Measurements from ENCODE around the gene PHLDA3. TPM values are rescaled to one million over a fixed set of nuclear protein-coding genes. Genes with fewer than 3 reads are reported as not detected.

PHLDA3 gene
- total and polyA plus RNA-seq, 2 donors (not counting 3 experiments of a cell fraction or from before 2014, with no cell fraction given) = 21.4 to 29.5 TPM

- no peak overlapping the region for H3K4me3 ChIP-seq (replicated peaks in 1 of 3; ENCODE audit: insufficient read depth in 1 of 3, low read depth in 1 of 3, low read length in 3 of 3)
- no peak overlapping the region for H3K4me2 ChIP-seq (ENCODE audit: insufficient read depth, low read length)
- H3K9ac ChIP-seq (replicated peaks; ENCODE audit: extremely low read depth, insufficient read depth, low read length) = no peak overlapping the region
- no peaks in the 10 kb centered on the region for H4K20me1 ChIP-seq (replicated peaks; ENCODE audit: control insufficient read depth, extremely low read depth, insufficient read depth, low read length)
- no peak overlapping the region for H3K27ac ChIP-seq (ENCODE audit: insufficient read depth, low read depth, low read length)
- ChIA-PET POLR2A (interaction anchor here (1.1 kb wide), 1 partner anchor 10 kb away, joined by 3 read pairs; the partner anchor contains the start of gene PHLDA3), CTCF (interaction anchor here (1.0 to 6.7 kb wide), 2 partner anchors 11 to 23 kb away, joined by 4 to 58 read pairs; no protein-coding TSS in a partner anchor)
- no peak overlapping the region for H2AFZ ChIP-seq (ENCODE audit: low read depth, low read length)
- H3K4me1 ChIP-seq (ENCODE audit: control insufficient read depth, extremely low read depth, insufficient read depth, low read length) = peaks cover 13% of the 10 kb centered on the region
- FAIRE-seq (no peak), DNase-seq (ENCODE audit: low read depth, low spot score) (no peak)
- H3K9me1 ChIP-seq (replicated peaks; ENCODE audit: control insufficient read depth, extremely low read depth, insufficient read depth, low read length) = no peaks in the 10 kb centered on the region
- no peaks in the 10 kb centered on the region for H3K27me3 ChIP-seq (ENCODE audit: control insufficient read depth in 2 of 2, insufficient read depth in 2 of 2, low read length in 2 of 2)
- dilution Hi-C loops (cut with MboI; ENCODE audit: extremely low pct_ligation_motif_present, low sequenced_read_pairs) (no loop called here), intact Hi-C loops (cut with micrococcal nuclease) (no loop called here)
- no peaks in the 10 kb centered on the region for H3K79me2 ChIP-seq (ENCODE audit: control insufficient read depth, insufficient read depth, low read length)
- H3K36me3 ChIP-seq (ENCODE audit: control insufficient read depth in 2 of 2, extremely low read depth in 1 of 2, insufficient read depth in 2 of 2, low read length in 2 of 2) = no peaks in the 10 kb centered on the region
- no peaks in the 10 kb centered on the region for H3K9me3 ChIP-seq (replicated peaks; ENCODE audit: control insufficient read depth, insufficient read depth, low read length)
- TF ChIP-seq EZH2 (IDR thresholded peaks at IDR 0.05; ENCODE audit: borderline replicate concordance, low read depth, low read length, severe bottlenecking) (no peak), JUN (IDR thresholded peaks at IDR 0.05; ENCODE audit: borderline replicate concordance, insufficient read depth, insufficient read length, low read depth) (no peak), MAX (IDR thresholded peaks at IDR 0.05; ENCODE audit: insufficient read depth, insufficient read length) (no peak), POLR2AphosphoS5 (IDR thresholded peaks at IDR 0.05; ENCODE audit: insufficient read depth, low read depth, low read length) (no peak), GATA2 (IDR thresholded peaks at IDR 0.05; ENCODE audit: insufficient read depth, insufficient read length, low read depth, low read length) (no peak), CTCF (IDR thresholded peaks at IDR 0.05; ENCODE audit: extremely low read depth in 1 of 2, insufficient read depth in 1 of 2, low read depth in 1 of 2, low read length in 2 of 2) (no peak), MYC (IDR thresholded peaks at IDR 0.05; ENCODE audit: low read depth, low read length) (no peak), FOS (IDR thresholded peaks at IDR 0.05; ENCODE audit: borderline replicate concordance, insufficient read depth, low read length) (no peak)
- BruUV-seq (replicated peaks) = no TSS peak
Measured at GRCh38 chr1:201459052-201459451, 9.9 kb downstream of the PHLDA3 start.
